Measurements from ENCODE around the gene RNF4.

The RNF4 gene

DNA sequence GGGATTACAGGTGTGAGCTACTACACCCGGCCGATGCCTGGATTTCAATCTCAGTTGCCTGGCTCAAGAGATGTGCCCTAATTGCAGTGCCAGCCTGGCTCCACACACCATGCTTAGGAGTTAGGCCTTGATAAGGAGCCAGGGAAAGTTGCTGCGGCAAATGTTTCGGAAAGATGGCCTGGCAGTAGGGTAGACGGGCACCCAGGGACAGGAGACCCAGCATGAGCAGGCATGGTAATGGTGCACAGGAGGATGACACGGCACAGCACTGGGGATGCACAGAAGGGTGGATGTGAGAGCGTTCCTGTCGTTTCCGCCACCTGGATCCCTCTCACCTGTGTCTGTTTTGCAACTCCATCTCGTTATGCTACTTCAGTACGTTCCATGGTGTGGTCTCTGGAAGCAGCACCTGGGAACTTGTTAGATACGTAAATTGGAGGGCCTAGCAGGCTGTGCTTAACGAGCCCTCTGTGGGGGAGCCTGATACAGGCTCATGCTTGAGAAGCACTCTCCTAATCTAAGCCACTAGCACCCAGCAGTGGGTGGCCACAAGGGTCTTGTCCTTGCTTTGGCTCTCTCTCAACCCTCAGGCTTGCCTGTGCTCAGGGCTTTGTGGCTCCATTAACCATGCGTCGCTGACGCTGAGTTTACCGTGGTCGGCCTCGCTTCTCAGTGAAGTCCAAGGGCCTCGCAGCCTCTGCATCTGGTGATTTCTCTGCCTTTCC lies 20.3 kb downstream of the RNF4 start:
- in situ Hi-C loops (cut with HindIII; ENCODE audit: low pct_unique_long_range_greater_than_20kb, low sequenced_read_pairs), result no loop called here
- DNase-seq (ENCODE audit: low read depth in 1 of 2, low spot score in 1 of 2), result no peak

DNA sequence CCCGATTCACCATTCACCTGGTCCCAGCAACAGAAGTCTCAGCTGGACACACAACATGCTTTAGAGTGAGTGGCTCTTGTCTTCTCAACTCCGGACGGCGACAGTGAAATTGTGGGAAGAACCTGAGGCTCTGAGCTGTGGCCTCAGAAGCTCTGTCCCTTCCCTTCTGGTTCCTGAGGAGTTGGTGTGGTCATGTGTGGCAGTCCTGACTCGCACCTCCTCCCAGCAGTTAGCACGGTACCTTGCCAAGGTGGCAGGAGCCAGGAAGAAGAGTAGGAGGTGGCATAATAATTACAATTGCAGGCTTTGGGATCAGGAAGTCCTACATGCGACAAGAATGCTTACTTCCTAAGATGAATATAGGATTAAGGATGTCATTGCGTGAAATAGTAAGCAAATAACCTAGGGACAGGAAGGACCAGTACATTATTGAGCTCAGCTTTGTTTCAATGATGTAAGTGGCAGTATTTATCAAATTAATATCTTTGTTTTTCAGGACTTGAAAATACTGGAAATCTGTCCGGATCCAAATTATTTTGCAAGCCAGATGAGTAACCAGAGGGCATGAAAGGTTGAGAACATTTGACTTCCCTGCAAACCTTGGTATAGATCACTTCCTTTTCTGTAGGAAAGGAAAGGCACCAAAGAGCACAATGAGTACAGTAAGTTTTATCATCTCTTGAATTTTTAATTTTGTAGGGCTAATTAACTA lies 21.1 kb downstream of the RNF4 start:
- TF ChIP-seq JUND (IDR thresholded peaks at IDR 0.05; ENCODE audit: low read depth), result no peak
- in situ Hi-C loops (cut with HindIII; ENCODE audit: low pct_unique_long_range_greater_than_20kb, low sequenced_read_pairs), result no loop called here
- DNase-seq (ENCODE audit: low read depth in 1 of 2, low spot score in 1 of 2), result peak in 1 of 2 experiments; percentile 45

More for the DNA sequence above, 20.3 kb downstream of the RNF4 start:
- TF ChIP-seq JUND (IDR thresholded peaks at IDR 0.05; ENCODE audit: low read depth), result no peak

DNA sequence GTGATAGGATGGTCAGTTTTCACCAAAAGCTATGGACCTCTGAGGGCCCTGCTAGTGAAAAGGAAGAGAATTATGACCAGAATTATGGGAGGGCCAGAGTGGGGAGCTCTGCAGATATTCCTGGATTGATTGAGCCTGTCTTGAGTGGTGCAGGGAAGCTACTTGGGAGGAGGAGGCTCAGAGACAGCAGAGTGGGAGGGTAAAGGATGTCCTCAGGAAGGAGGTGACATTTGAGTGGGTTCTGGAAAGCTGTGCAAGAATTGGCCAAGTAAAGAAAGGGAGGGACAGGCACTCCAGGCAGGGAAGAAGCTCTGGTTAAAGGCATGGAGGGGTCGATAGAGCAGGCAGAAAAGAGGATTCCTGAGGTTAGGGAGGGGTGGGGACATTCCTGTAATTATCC lies 24.1 kb downstream of the RNF4 start:
- no peak for TF ChIP-seq JUND (IDR thresholded peaks at IDR 0.05; ENCODE audit: low read depth)
- in situ Hi-C loops (cut with HindIII; ENCODE audit: low pct_unique_long_range_greater_than_20kb, low sequenced_read_pairs), result no loop called here
- DNase-seq (ENCODE audit: low read depth in 1 of 2, low spot score in 1 of 2), result no peak

DNA sequence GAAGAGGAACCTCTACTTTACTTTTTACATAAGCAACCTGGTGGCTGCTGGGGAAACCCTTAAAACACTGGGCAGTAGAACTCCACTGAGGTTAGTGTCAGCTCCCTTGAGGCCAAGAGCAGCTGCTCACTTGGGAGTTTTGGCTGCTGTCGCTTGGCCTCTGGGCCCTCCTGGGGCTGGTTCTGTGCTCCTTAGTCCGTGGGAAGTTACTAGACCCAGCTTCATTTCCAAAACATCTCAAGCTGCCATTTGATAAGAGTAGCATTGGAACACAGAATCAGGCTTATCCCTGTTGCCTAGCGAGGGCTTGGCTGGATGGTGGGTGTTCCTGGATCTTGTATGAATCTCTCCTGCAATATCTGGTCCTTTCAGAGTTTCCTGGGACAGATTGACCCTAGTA lies 26.1 kb downstream of the RNF4 start:
- DNase-seq (ENCODE audit: low read depth in 1 of 2, low spot score in 1 of 2), result no peak
- TF ChIP-seq JUND (IDR thresholded peaks at IDR 0.05; ENCODE audit: low read depth), result no peak
- in situ Hi-C loops (cut with HindIII; ENCODE audit: low pct_unique_long_range_greater_than_20kb, low sequenced_read_pairs), result no loop called here

DNA sequence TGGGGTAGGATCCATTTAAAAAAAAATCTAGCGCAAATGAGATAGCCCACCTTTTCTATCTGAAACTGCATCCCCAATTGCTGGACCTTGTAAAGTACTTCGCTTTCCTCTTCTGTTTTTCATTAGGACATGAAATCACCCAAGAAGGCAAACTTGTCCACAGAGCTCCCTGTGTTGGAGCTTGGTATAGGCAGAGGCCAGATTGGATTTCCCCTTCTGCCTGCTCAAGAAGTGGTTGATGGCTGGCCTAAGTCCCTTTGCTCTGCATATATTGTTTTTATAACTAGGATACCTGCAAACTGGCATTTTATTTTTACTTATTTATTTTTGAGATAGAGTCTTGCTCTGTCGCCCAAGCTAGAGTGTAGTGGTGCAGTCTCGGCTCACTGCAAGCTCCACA lies 28.4 kb downstream of the RNF4 start:
- in situ Hi-C loops (cut with HindIII; ENCODE audit: low pct_unique_long_range_greater_than_20kb, low sequenced_read_pairs), result no loop called here
- DNase-seq (ENCODE audit: low read depth in 1 of 2, low spot score in 1 of 2), result no peak
- TF ChIP-seq JUND (IDR thresholded peaks at IDR 0.05; ENCODE audit: low read depth), result no peak

DNA sequence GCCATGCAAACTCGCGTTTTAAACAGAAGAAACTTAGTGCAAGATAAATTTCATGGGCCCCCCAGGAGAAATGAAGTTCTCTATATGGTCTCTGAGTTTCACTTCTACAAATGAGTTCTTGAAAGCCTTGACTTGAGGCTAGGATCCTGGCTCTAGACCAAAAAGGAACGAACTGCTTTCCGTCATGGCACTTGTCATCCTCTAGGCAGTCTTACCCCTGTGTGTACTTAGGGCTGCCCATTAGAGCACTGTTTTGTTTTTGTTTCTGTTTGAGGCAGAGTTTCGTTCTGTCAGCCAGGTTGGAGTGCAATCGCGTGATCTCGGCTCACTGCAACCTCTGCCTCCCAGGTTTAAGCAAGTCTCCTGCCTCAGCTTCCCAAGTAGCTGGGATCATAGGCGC lies 29.0 kb downstream of the RNF4 start:
- in situ Hi-C loops (cut with HindIII; ENCODE audit: low pct_unique_long_range_greater_than_20kb, low sequenced_read_pairs), result no loop called here
- DNase-seq (ENCODE audit: low read depth in 1 of 2, low spot score in 1 of 2), result no peak
- no peak for TF ChIP-seq JUND (IDR thresholded peaks at IDR 0.05; ENCODE audit: low read depth)

DNA sequence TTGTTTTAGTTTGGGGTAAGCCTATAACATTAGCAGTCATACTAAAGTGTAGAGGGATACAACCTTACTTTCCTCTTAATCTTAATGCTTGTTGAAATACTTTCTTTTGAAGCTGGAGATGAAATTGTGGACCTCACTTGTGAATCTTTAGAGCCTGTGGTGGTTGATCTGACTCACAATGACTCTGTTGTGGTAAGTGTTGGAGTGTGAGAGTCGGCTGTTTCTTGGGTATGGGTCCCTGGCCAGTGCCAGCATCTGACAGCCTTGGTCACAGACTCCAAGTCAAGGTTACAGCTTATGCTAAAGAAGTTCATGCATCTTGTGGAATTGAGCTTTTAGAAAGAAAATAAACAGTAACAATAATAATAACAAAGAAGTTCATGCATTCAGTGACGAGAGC lies 31.6 kb downstream of the RNF4 start:
- DNase-seq (ENCODE audit: low read depth in 1 of 2, low spot score in 1 of 2), result no peak
- in situ Hi-C loops (cut with HindIII; ENCODE audit: low pct_unique_long_range_greater_than_20kb, low sequenced_read_pairs), result no loop called here
- no peak for TF ChIP-seq JUND (IDR thresholded peaks at IDR 0.05; ENCODE audit: low read depth)

DNA sequence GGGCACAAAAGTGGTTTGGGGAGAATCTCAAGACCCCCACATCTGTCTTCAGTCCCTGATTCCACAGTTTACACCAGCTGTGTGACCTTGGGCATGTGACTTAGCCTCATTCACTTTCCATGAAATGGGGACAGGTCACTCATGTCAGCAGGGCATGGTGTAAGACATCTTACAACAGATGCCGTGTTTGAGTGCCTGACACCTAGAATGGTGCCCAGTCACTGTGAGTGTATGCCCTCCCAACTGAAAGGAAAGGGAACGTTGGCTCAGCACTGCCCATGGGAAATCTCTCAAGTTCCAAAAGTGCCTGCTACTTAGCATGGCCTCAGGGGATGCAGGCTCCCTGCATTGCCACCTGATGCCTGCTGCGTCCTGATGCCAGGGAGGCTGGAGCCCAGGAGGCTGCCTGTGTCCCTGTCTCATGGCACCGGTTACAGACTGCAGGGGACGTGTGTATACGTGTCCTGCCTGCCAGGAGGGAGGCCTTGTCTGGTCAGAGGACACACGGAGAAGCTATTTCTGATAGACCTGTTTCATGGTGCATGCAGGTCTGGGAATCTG lies 32.2 kb downstream of the RNF4 start:
- no peak for TF ChIP-seq JUND (IDR thresholded peaks at IDR 0.05; ENCODE audit: low read depth)
- in situ Hi-C loops (cut with HindIII; ENCODE audit: low pct_unique_long_range_greater_than_20kb, low sequenced_read_pairs), result no loop called here
- DNase-seq (ENCODE audit: low read depth in 1 of 2, low spot score in 1 of 2), result no peak

DNA sequence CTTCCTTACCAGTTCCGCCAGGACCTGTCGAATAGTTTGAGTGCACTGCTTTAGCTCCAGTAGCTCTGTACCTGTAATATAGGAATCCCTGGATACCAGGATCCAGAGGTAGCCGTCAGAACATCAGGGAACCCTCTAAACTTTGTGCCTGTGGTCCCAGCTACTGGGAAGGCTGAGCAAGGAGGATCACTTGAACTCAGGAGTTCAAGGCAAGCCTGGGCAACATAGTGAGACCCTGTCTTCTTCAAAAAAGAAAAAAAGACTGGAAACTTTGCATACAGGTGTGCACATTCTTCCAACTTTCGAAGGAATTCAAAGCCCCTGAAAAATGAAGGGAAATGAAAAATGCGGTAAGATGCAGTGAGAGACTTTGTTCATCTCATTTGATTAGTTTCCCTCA lies 34.9 kb downstream of the RNF4 start:
- DNase-seq (ENCODE audit: low read depth in 1 of 2, low spot score in 1 of 2), result no peak
- no peak for TF ChIP-seq JUND (IDR thresholded peaks at IDR 0.05; ENCODE audit: low read depth)
- in situ Hi-C loops (cut with HindIII; ENCODE audit: low pct_unique_long_range_greater_than_20kb, low sequenced_read_pairs), result no loop called here

DNA sequence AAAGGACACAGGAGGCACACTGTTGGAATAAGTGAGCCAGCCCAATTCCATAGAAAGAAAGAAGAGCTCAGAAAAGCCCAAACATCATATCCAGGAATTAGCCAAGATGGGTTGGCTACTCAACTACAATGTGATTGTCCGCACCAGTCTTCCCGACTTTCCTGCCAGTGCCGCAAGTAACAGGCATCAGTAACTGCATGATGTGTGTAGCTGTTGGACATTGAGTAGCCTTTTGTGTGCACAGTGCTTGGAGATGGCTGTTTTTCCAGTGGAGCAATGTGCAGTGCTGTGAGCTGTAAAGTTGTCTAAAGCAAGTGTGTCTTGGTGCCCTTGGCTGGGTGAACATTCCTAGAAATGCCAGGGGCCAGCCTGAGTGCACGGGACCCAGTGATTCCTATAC lies 38.4 kb downstream of the RNF4 start:
- in situ Hi-C loops (cut with HindIII; ENCODE audit: low pct_unique_long_range_greater_than_20kb, low sequenced_read_pairs), result no loop called here
- no peak for DNase-seq (ENCODE audit: low read depth in 1 of 2, low spot score in 1 of 2)
- no peak for TF ChIP-seq JUND (IDR thresholded peaks at IDR 0.05; ENCODE audit: low read depth)

DNA sequence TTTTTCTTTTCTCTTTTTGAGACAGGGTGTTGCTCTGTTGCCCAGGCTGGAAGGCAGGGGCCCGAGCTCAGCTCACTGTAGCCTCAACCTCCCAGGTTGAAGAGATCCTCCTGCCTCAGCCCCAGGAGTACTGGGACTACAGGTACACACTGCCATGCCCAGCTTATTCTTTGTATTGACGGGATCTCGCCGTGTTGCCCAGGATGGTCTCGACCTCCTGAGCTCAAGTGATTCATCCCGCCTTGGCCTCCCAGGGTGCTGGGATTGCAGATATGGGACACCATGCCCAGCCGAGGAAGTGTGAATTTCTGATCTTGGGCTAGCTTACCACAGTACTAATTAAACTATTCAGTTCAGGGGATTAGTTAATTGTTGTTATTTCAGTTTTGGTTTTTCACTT lies 38.9 kb downstream of the RNF4 start:
- no peak for TF ChIP-seq JUND (IDR thresholded peaks at IDR 0.05; ENCODE audit: low read depth)
- DNase-seq (ENCODE audit: low read depth in 1 of 2, low spot score in 1 of 2), result no peak
- in situ Hi-C loops (cut with HindIII; ENCODE audit: low pct_unique_long_range_greater_than_20kb, low sequenced_read_pairs), result no loop called here

DNA sequence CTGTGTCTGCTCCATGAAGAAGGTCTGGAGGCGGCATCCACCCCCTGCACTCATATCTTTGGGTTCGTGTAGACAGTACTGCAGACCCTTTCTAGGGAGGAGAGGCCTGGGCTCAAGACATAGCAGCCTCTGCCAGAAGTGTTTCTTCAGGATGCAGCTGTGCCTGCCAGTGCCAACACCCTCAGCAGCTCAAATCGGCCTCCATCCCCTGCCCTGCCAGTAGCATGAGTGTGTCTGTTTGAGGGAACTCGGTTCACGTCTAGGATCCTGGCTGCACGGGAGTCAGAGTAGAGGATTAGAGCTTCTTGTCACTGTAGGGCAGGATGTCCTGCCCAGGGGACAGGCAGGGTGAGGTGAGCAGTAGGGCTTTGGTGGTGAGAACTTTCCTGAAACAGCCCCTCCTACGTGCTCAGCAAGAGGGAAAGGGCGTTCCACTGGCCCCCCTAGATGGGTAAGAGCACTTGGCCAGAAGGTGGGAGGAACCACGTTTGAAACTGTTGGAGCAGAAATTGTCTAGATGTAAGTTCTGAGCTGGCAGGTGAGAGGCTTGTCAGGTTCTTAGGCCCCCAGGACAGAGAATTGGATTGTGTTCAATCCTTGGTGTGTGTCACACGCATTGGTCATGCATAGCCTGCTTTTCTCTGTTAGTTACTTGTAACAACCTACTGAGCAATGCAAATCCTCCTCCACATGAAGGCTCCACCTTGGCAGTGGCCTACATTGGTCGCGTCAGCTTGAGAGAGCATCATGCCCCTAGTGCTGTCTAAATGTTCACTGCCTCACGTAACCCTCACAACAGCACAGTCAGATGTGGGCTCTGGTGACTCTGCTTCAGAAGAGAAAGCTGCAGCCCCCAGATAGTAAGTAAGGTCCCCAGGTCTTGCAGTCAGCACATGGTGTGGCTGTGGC lies 41.7 kb downstream of the RNF4 start:
- in situ Hi-C loops (cut with HindIII; ENCODE audit: low pct_unique_long_range_greater_than_20kb, low sequenced_read_pairs), result no loop called here
- no peak for DNase-seq (ENCODE audit: low read depth in 1 of 2, low spot score in 1 of 2)
- TF ChIP-seq JUND (IDR thresholded peaks at IDR 0.05; ENCODE audit: low read depth), result no peak

All from T47D (cell line).